ENCODE measurements around the gene SMO.
"Not testable (repeated sequence)": the region's sequence is repeated elsewhere in the genome, so short reads cannot be mapped to it uniquely, and the experiment has no call there.

Gene SMO

DNA sequence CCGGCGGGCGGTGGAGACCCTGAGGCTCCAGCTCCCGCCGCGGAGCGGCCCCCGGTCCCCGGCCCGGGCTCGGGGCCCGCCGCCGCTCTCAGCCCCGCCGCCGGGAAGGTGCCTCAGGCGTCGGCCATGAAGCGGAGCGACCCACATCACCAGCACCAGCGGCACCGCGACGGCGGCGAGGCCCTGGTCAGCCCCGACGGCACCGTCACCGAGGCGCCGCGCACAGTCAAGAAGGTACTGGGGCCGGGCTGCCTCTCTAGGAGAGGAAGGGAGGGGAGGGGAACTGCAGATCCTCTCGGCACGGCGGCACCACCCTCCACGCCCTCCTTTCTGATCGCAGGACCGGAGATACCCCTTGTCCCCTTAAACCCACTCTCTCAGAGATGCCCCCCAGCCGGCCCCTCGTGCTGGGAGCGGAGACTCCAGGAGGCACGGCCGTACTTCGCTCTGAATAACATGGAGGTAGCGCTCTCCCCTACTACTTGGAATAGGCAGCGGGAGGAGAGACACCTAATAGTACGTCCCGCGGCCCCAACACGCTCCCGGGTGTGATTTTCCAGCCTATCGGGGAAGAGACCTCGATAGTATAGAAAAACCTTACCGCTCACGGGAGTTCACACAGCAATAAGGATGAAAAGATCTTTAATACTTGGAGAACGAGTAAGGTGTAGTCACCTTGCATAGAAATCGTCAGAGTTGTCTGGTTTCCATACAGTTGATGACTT is 36.9 kb downstream of the SMO start:
- Histone ChIP-seq H3K27ac (peak overlapping the region; percentile 40 to 96 (median 90)), H3K4me3 (peak overlapping the region; percentile 71 to 98 (median 87))

DNA sequence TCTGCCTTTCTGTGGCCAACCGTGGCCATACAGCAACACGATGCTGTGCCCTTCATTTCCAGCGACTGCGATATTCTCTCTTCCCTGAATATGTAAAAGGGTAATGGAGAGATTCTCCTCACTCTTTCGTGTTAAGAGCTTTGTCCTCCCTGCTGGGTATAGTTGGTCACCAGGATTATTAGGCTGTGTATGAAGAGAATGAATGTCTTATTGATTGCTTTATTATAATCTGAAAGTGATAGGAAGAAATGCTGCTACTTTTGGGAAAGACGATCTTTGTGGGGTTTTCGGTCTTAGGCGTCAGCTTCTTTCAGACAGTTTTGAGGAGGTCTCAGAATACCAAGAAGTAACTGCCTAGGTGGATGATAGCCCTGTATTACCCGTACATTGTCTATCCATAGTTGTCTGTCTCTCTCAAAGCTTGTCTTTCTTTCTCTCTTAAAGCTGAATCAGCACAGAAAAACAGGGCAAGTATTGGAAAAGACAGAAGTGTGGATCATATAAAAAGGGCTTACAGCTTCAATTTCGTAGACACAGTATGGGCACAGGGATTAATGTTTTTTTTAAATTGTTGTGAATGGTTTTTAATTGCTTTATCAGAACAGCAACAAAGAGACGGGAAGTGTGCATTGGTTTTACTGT is 37.6 kb downstream of the SMO start:
- H3K4me3 ChIP-seq, result peak overlapping the region; percentile 71 to 98 (median 87)
- H3K27ac ChIP-seq, result peak overlapping the region in 17 of 21 experiments; percentile 62 to 96 (median 90)

DNA sequence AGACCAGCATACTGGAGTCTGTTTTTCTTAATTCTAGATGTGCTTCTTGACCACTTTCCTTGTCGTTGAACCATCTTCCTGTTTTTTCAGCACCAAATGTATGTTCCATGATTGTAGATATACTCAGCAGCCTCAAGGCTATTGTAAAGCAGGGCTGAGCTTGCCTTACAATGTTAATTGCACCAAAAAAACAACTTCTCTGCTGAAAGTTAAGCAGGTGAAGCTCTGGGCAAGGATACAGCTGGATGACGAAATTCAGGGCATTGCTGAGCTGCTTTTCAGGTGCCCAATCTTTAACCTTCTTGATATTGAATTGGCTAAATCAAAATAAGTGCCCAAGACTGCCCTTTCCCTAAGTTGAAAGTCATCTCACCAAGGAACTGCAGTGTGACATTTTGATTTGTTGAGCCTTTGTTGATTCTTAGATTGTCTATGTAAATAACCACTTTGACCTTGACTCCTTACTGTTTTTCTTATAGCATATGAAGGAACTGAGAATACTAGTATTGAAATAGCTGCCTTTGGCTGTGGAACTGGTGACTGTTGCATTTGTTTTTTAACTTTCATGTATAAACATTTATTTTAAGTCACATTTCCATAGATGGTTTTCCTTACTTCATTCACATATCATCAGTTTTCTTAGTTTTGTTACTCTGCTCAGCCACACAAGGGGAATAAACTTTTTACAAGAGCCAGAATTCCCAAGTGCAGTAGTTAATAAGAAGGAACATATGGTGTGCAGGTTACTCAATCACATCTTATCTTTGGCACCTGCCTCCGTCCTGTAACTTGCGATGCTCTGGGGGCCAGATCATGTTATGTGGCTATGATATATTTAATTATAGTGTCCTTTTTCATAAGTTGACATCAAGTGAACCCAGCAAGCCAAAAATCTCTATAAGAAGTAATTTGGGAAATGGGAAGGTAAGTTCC is 39.5 kb downstream of the SMO start:
- peak overlapping the region in 1 of 7 experiments; percentile 98 for H3K4me3 ChIP-seq
- H3K27ac ChIP-seq, result no peak overlapping the region

DNA sequence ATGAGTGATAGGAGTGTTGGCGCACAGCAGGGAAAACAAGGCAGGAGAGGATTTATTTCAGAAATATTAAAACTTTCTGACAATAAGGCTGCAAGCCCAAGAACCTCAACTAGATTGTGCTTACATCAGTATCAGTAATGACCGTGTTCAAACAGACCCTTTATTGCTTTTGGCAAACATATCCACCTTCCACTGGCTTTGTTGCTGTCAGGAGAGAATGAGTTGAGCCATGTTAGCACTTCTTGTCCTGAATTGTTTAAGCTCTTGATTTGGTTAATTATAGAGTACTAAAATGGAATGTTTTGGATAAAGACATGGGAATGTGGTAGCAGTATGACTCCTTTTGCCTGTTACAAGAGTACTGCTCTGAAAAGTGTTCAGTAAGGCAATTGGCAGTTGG is 40.2 kb downstream of the SMO start:
- no peak overlapping the region for H3K4me3 ChIP-seq
- no peak overlapping the region for H3K27ac ChIP-seq

DNA sequence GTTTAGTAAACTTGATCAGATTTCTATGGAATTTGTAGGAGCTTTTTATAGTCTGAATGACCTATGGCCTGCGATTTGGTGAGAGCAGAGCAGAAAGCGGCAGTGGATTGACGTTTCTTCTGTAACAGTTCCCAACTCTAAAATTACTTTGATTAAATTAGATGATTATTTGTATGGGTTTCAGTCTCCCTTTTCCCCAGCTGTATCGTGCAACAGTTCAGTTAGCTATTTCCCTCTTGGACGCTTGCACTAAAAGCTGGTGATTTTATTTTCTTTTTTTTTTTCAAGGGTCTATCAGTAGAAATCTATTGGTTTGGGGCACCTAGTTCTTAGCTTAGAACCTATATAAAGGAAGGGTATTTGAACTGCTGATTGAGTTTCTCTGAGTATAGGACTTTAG is 43.2 kb downstream of the SMO start:
- Histone ChIP-seq H3K4me3 (no peak overlapping the region), H3K27ac (no peak overlapping the region)

DNA sequence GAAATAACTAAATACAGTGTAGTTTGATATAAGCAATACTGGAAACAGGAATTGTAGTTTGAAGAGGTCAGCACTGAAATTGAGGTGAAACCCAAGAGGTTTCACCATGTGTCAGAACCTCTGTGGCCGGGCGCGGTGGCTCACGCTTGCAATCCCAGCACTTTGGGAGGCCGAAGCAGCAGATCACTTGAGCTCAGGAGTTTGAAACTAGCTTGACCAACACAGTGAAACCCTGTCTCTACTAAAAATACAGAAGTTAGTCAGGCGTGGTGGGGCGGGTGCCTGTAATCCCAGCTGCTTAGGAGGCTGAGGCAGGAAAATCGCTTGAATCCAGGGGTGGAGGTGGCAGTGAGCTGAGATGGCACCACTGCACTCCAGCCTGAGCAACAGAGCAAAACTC is 50.1 kb downstream of the SMO start:
- Histone ChIP-seq H3K4me3 (no peak overlapping the region), H3K27ac (no peak overlapping the region)

DNA sequence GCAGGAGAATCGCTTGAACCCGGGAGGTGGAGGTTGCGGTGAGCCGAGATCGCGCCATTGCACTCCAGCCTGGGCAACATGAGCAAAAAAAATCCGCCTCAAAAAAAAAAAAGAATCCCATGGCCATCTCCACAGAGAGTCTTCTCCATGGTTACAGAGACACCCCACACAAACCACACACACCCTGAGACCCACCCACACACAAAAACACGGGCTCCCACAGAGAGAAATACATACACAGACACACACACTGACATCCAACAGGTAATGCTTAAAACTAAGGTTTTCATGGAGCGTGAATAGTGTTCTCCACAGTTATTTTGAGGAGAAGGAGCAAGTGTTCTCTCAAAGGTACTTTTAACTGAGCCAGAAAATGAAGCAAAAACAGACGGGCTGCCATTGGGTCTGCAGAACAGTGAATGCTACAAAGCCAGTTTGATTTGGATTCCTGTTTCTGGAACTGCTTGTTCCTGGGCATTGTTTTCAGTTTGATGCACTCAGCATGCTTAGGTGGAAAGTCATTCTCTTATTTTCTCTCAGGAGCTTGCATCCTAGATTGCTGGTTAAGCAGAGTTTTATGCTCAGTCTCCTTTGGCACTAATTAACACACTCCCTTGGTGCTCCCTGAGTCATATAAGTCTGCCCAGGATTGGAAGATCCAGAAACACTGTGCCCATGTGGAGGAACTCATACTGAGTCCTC is 51.8 kb downstream of the SMO start:
- Histone ChIP-seq H3K27ac (no peak overlapping the region), H3K4me3 (no peak overlapping the region)

DNA sequence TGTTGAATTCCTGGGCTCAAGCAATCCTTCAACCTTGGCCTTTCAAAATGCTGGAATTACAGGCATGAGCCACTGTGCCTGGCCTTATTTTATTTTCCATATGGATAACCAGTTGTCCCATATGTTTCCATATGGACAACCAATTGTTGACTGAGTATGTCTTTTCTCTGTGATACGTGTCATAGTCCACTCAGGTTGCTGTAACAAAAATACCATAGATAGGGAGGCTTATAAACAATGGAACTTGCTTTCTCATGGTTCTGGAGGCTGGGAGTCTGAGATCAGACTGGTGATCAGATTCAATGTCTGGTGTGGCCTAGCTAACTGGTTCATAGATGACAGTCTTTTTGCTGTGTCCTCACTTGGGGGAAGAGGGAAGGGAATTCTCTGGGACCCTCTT is 55.8 kb downstream of the SMO start:
- no peak overlapping the region for H3K4me3 ChIP-seq

DNA sequence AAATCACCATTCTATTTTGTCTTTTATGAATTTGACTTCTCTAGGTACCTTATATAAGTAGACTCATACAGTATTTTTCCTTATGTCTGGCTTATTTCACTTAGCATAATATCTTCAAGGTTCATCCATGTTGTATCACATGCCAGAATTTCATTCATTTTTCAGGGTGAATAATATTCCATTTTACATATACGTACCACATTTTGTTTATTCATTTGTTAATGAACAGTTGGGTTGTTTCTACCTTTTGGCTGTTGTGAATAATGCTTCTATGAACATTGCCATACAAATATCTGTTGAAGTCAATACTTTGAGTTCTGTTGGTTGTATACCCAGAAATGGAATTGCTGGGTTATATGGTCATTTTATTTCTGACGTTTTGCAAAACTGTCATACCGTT is 57.1 kb downstream of the SMO start:
- H3K4me3 ChIP-seq, result no peak overlapping the region

More for the DNA sequence above, 55.8 kb downstream of the SMO start:
- H3K27ac ChIP-seq, result no peak overlapping the region

DNA sequence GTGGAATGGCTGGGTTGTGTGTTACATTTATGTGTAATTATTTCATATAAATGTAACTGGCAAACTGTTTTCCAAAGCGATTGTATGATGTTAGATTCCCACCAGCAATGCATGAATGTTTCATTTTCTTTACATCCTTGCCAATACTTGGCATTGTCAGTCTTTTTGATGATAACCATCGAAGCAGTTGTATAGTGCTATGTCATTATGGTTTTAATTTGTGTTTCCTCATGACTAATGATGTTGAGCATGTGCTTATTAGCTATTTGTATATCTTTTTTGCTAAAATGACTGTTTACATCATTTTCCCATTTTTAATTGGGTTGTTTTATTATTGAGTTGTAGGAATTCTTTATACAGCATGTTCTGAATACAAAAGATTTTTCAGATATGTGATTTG is 58.7 kb downstream of the SMO start:
- H3K4me3 ChIP-seq, result no peak overlapping the region
- no peak overlapping the region for H3K27ac ChIP-seq

More for the DNA sequence above, 57.1 kb downstream of the SMO start:
- H3K27ac ChIP-seq, result no peak overlapping the region

DNA sequence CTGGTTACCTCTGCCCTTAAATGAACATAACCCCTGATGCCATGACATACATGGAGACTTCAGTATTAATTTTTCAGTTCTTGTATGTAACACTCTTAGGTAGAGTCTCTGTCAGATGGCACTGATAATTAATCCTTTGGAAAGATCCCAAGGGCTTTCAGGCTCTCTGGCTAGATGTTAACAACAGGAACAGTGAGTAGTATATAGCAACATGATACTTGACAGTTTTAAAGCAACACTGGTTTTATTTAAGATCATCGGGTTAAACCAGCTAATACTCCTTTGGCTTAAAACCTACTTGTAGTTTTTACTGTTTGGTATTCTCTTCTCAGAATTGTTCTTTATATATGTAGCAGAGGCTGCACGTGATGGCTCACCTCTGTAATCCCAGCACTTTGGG is 63.7 kb downstream of the SMO start:
- Histone ChIP-seq H3K4me3 (no peak overlapping the region), H3K27ac (no peak overlapping the region)

DNA sequence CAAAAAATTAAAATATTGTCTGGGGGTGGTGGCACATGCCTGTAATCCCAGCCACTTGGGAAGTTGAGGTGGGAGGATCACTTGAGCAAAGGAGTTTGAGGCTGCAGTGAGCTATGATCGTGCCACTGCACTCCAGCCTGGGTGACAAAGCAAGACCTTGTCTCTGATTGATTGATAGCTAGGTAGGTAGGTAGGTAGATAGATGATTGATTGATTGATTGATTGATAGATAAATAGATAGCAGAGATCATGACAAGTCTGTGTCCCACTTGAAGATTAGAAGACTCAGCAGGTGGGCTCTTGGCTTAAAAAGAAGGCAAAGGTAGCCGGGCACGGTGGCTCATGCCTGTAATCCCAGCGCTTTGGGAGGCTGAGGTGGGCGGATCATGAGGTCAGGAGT is 64.2 kb downstream of the SMO start:
- H3K4me3 ChIP-seq, H3K27ac ChIP-seq: not testable (repeated sequence)

DNA sequence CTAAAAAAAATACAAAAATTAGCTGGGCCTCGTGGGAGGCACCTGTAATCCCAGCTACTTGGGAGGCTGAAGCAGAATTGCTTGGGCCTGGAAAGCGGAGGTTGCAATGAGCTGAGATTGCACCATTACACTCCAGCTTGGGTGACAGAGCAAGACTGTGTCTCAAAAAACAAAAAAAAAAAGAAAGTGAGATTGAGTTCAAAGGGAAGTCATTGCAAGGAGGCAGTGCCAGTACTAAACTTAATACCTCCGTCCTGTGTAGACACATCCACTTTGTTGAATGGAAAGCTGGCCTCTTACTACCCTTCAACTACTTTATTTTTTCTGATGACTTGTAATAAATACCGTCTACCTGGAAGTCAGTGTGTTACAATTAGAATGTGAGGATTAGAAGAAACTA is 67.4 kb downstream of the SMO start:
- no peak overlapping the region for H3K4me3 ChIP-seq
- H3K27ac ChIP-seq, result no peak overlapping the region

DNA sequence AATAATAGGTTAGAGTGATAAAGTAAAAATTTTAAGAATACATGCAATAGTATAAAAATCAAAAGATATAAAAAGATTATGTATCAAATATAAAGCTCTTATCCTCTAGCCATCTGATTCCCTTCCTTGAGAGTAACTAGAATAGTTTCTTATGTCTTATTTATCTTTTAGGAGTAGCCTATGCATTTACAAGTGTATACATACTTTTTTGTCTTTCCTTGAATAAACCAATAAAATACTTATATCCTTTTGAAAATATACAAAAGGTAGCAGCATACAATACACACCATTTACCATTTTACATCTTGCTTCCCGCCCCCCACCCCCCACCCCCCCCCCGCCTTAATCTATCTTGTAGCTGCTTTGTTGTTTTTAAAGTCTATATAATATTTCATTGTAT is 67.8 kb downstream of the SMO start:
- H3K4me3 ChIP-seq, result no peak overlapping the region

DNA sequence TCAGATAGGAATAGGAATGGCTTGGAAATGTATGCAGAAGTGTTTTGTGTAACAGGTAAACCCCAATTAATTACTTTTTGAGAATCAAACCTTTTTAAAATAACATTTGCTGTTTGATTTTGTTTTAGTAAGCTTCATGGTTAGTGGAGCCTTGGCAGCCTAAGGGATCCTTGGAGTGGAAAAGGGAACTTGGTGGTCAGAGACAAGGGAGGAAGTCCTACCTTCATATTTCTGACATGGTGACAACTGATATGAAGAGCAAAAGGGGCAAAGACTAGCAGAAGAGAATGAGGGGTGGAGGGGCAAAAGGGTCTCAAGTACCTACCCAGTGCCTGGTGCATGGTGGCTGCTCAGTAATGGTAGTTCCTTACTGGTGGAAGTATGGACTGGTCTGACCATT is 68.7 kb downstream of the SMO start:
- H3K4me3 ChIP-seq, result no peak overlapping the region
- H3K27ac ChIP-seq, result no peak overlapping the region

More for the DNA sequence above, 67.8 kb downstream of the SMO start:
- no peak overlapping the region for H3K27ac ChIP-seq

DNA sequence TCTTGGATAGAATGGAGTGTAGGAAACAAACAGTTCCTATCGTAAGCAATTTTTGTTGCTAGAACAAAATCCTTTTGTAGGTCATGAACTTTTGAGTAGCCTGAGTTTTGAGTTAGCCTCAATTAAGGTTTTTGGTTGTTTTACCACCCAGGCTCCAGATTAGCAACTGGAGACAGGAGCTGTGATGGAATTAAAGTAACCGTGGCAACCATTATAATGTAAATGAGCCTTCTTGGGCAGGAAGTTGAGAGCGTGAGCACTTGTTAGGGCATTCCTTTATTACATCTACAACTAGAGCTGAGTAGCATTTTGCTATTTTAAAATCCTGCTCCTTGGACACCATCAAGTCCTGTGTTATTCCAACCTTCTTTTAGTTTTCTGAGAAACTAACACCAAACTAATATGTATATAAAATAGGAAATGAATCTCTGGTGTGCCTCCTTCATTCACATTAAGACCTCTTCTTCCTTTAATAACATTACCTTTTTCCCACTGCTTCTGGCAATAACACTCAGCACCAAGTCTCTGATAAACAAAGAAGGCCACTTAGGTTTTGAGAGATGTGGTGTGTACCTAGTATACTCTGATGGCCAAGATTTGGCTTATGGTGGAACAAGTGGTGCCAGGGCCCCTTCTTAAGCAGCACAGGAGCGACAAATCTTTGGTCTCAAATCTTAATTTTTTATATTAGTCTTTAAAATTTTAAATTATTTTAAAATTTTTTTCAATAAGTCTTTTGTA is 70.4 kb downstream of the SMO start:
- no peak overlapping the region for H3K27ac ChIP-seq

DNA sequence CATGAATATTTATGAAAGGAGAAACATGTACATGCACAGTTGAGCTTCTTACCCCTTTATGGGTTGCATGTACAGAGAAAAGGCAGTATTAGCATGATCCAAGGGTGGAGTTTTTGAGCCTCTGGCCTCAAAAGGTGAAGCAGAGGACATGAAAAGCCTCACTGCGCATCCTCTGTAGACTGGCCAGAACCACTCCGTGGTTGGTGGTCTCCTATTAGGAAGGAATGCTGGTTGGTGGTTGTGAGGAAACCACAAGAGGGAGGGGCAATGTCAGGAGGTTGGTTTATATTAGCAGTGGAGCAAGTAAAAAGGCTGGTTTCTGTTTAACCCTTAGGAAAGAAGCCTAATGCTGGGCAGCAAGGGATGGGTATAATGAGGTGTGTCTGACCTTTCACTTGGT is 73.9 kb downstream of the SMO start:
- Histone ChIP-seq H3K4me3 (no peak overlapping the region), H3K27ac (no peak overlapping the region)

More for the DNA sequence above, 70.4 kb downstream of the SMO start:
- H3K4me3 ChIP-seq, result no peak overlapping the region
